Liver (tissue), 9 donors: ENCODE results near the gene PDP2. TPM values are rescaled to one million over a fixed set of nuclear protein-coding genes. Genes with fewer than 3 reads are reported as not detected.

Source experiments
- DNase-seq: peaks from one replicate; pipeline ENCODE4 v3.0.0-alpha.2; 2017; ENCODE audit warnings: low spot score
- H3K27ac ChIP-seq, 2 donors: one replicate each; pipeline ENCODE4 v1.7.0; 2013; ENCODE audit warnings: inconsistent platforms in 2 of 2, low read length in 2 of 2, control low read depth in 1 of 2, low read depth in 1 of 2, mild to moderate bottlenecking in 1 of 2
- H3K27me3 ChIP-seq, 4 donors: one replicate each; pipeline versions ENCODE4 v1.6.1 to v1.7.0; 2013; ENCODE audit warnings: low read length in 3 of 4, inconsistent platforms in 1 of 4, mild to moderate bottlenecking in 1 of 4, moderate library complexity in 1 of 4; ENCODE audit not compliant: control insufficient read depth in 4 of 4, insufficient read depth in 4 of 4
- H3K36me3 ChIP-seq, 4 donors: one replicate each; pipeline versions ENCODE4 v1.6.1 to v1.7.0; 2013; ENCODE audit warnings: low read length in 3 of 4, mild to moderate bottlenecking in 3 of 4, low read depth in 1 of 4, moderate library complexity in 1 of 4; ENCODE audit not compliant: control insufficient read depth in 4 of 4, insufficient read depth in 3 of 4
- H3K4me1 ChIP-seq, 4 donors: one replicate each; pipeline versions ENCODE4 v1.6.1 to v1.7.0; 2013; ENCODE audit warnings: low read length in 3 of 4, mild to moderate bottlenecking in 3 of 4, moderate library complexity in 1 of 4; ENCODE audit not compliant: control insufficient read depth in 4 of 4, insufficient read depth in 4 of 4
- H3K4me3 ChIP-seq, 3 donors: one replicate each; pipeline versions ENCODE4 v1.6.1 to v1.7.0; 2013; ENCODE audit warnings: low read length in 3 of 3, control low read depth in 1 of 3, low read depth in 1 of 3, mild to moderate bottlenecking in 1 of 3
- H3K9ac ChIP-seq, 2 donors: one replicate each; pipeline ENCODE4 v1.7.0; 2013; ENCODE audit warnings: low read length in 2 of 2, mild to moderate bottlenecking in 2 of 2, moderate library complexity in 2 of 2, control low read depth in 1 of 2, low read depth in 1 of 2
- H3K9me3 ChIP-seq, 4 donors: one replicate each; pipeline versions ENCODE4 v1.6.1 to v1.7.0; 2013; ENCODE audit warnings: low read length in 3 of 4; ENCODE audit not compliant: control insufficient read depth in 4 of 4
- CTCF ChIP-seq: fragments of 150-350 bp; IDR thresholded peaks from 2 replicates; pipeline ENCODE4 v1.5.1; 2017; ENCODE audit warnings: improper control_type of control experiment, low read depth, low read length; ENCODE audit not compliant: missing input control
- EGR1 ChIP-seq, 2 donors: IDR thresholded peaks; 2 replicates each; pipeline ENCODE4 v1.6.1; 2016 to 2018; ENCODE audit warnings: antibody characterized with exemption in 2 of 2, low read depth in 2 of 2
- FOXA1 ChIP-seq: IDR thresholded peaks from 2 replicates; pipeline ENCODE4 v1.6.1; 2016; ENCODE audit warnings: antibody characterized with exemption
- FOXA2 ChIP-seq: IDR thresholded peaks from 2 replicates; pipeline ENCODE4 v1.6.1; 2016; ENCODE audit warnings: antibody characterized with exemption
- HNF4A ChIP-seq, 2 donors: conservative IDR thresholded peaks; 2 replicates each; pipeline ENCODE4 v1.6.1; 2016; ENCODE audit warnings: antibody characterized with exemption in 2 of 2, mild to moderate bottlenecking in 2 of 2
- JUND ChIP-seq, 2 donors: IDR thresholded peaks; 2 replicates each; pipeline ENCODE4 v1.6.1; 2016; ENCODE audit warnings: antibody characterized with exemption in 2 of 2
- RAD21 ChIP-seq, 2 donors: IDR thresholded peaks; 2 replicates each; pipeline ENCODE4 v1.6.1; 2016; ENCODE audit warnings: antibody characterized with exemption in 2 of 2, mild to moderate bottlenecking in 2 of 2
- REST ChIP-seq: IDR thresholded peaks from 2 replicates; pipeline ENCODE4 v1.6.1; 2016; ENCODE audit warnings: antibody characterized with exemption, mild to moderate bottlenecking
- RXRA ChIP-seq, 2 donors: IDR thresholded peaks; 2 replicates each; pipeline ENCODE4 v1.6.1; 2017 to 2018; ENCODE audit warnings: antibody characterized with exemption in 2 of 2, mild to moderate bottlenecking in 1 of 2
- SP1 ChIP-seq: IDR thresholded peaks from 2 replicates; pipeline ENCODE4 v1.6.1; 2018; ENCODE audit warnings: antibody characterized with exemption, mild to moderate bottlenecking
- YY1 ChIP-seq: IDR thresholded peaks from 2 replicates; pipeline ENCODE4 v1.6.1; 2016; ENCODE audit warnings: antibody characterized with exemption, mild to moderate bottlenecking
- WGBS: extraction: QIAGEN DNeasy Blood & Tissue Kit; methylation state at CpG from one replicate; pipeline ENCODE4 v1.1.7; 2013; 5-methylcytosine and 5-hydroxymethylcytosine counted together
- polyA plus RNA-seq, 2 donors: library from polyadenylated mRNA; stranded (reverse) in 1 of 2; unstranded in 1 of 2; fragments of 200-250 nt in 1 of 2; fragments of >200 nt in 1 of 2; fragmentation: Nextera tagmentation in 1 of 2; extraction: Ambion mirVana in 1 of 2; gene quantifications; one replicate each; pipeline versions ENCODE4 v1.2.1 to v1.2.3, GENCODE V29; 2013 to 2015
- total RNA-seq, 2 donors: library from RNA; depleted of rRNA; stranded (reverse); fragments of >200 nt; gene quantifications; one replicate each; pipeline ENCODE4 v1.2.3, GENCODE V29; 2014
- TF ChIP-seq, protein P1 (sequence below): IDR thresholded peaks from 2 replicates; pipeline ENCODE4 v1.6.1; 2016; ENCODE audit warnings: antibody characterized with exemption
- TF ChIP-seq, protein P2 (sequence below): IDR thresholded peaks from 2 replicates; pipeline ENCODE4 v1.6.1; 2016; ENCODE audit warnings: antibody characterized with exemption
- donor health status: healthy.
- donor health status: healthy.
- donor health status: healthy.
- donor health status: healthy.
- donor health status: healthy.

PDP2 gene
- total and polyA plus RNA-seq, 4 donors: 2.3 to 9.4 (median 6.1) TPM

- no peaks in the 10 kb centered on the region for H3K9me3 ChIP-seq
- WGBS: 53% methylated on average over 9 of the region's 9 CpGs
- no peak for TF ChIP-seq CTCF
- TF ChIP-seq SP1: peak; percentile 5
- no peak for TF ChIP-seq RAD21 (IDR thresholded peaks at IDR 0.05)
- TF ChIP-seq, protein P1, sequence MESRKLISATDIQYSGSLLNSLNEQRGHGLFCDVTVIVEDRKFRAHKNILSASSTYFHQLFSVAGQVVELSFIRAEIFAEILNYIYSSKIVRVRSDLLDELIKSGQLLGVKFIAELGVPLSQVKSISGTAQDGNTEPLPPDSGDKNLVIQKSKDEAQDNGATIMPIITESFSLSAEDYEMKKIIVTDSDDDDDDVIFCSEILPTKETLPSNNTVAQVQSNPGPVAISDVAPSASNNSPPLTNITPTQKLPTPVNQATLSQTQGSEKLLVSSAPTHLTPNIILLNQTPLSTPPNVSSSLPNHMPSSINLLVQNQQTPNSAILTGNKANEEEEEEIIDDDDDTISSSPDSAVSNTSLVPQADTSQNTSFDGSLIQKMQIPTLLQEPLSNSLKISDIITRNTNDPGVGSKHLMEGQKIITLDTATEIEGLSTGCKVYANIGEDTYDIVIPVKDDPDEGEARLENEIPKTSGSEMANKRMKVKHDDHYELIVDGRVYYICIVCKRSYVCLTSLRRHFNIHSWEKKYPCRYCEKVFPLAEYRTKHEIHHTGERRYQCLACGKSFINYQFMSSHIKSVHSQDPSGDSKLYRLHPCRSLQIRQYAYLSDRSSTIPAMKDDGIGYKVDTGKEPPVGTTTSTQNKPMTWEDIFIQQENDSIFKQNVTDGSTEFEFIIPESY: no peak
- TF ChIP-seq JUND (IDR thresholded peaks at IDR 0.05): peak in 1 of 2 donors; percentile 27
- TF ChIP-seq, protein P2, sequence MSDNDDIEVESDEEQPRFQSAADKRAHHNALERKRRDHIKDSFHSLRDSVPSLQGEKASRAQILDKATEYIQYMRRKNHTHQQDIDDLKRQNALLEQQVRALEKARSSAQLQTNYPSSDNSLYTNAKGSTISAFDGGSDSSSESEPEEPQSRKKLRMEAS: no peak
- TF ChIP-seq RXRA (IDR thresholded peaks at IDR 0.05): no peak
- no peak for TF ChIP-seq YY1
- TF ChIP-seq FOXA1: no peak
- TF ChIP-seq EGR1 (IDR thresholded peaks at IDR 0.05; ENCODE audit: low read depth in 2 of 2): no peak
- peak; percentile 70 for DNase-seq
- no peak overlapping the region for H3K4me3 ChIP-seq
- H3K4me1 ChIP-seq: peaks cover 6 to 22% (median 17%) of the 10 kb centered on the region in 4 donors
- H3K27ac ChIP-seq: peak overlapping the region; percentile 9 to 61
- no peaks in the 10 kb centered on the region for H3K36me3 ChIP-seq
- H3K27me3 ChIP-seq: no peaks in the 10 kb centered on the region
- H3K9ac ChIP-seq: no peak overlapping the region
Measured at GRCh38 chr16:66899945-66900710, 19.8 kb downstream of the PDP2 start.

DNA sequence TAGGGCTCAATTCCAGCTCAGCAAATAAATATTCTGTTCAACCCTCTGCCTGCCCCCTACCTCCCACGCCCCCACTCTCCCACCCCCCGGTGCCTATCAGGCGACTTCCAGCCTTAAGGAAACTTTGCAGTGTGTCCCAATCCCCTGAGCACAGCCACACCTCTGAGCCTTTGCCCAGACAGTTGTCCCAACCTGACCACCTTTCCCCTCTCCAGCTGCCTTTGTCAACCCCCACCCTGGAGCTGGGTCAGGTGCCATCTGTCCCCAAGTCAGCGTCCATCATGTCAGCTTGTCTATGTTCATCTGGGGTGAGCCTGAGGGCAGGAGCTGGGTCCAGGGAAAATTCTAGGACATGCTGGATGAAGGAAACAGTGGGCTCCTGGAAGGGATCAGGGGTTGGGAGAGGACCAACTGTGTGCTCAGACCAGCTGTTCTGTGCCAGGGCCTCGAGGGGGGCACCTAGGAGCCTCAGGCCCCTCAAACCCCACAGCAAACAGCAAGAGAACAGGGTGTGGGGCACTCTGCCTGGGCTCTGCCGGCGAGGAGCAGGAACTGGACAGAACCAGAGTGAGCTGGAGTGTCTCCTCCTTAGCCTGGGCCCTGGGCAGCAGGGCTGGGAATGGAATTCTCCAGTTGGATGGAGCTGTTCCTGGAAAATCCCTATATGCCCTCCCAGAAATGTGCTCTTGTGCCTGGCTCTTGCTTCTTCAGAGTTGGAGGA, 20.6 kb downstream of the PDP2 start:
- TF ChIP-seq HNF4A (conservative IDR thresholded peaks at IDR 0.05): no peak
- no peak for TF ChIP-seq REST
- no peak for TF ChIP-seq FOXA2
- DNase-seq: no peak
- Histone ChIP-seq H3K4me1 (peaks cover 6 to 22% (median 17%) of the 10 kb centered on the region in 4 donors), H3K4me3 (no peak overlapping the region), H3K9me3 (no peaks in the 10 kb centered on the region), H3K27ac (peak overlapping the region in 1 of 2 donors; percentile 36), H3K9ac (no peak overlapping the region), H3K27me3 (no peaks in the 10 kb centered on the region), H3K36me3 (no peaks in the 10 kb centered on the region)
- 61% methylated on average over 7 of the region's 7 CpGs for WGBS
